Measurements from ENCODE around the gene FMNL1. TPM values are rescaled to one million over a fixed set of nuclear protein-coding genes. Genes with fewer than 3 reads are reported as not detected.

FMNL1 gene
- total and polyA plus RNA-seq, 10 of the 15 experiments (the other 5 are each of a cell fraction or from before 2014, with no cell fraction given): 3.3 to 108 (median 19.5) TPM

- TF ChIP-seq IRF4 (IDR thresholded peaks at IDR 0.05; ENCODE audit: low read depth, low read length) (peak; percentile 60; the same call in 1 of the 2 replicates), EED (IDR thresholded peaks at IDR 0.05; ENCODE audit: low read depth) (peak; percentile 97), GABPA (IDR thresholded peaks at IDR 0.05; ENCODE audit: low read depth) (no peak), POLR2A (IDR thresholded peaks at IDR 0.05; ENCODE audit: low read depth, low read length) (peak; percentile 75), POLR2AphosphoS5 (IDR thresholded peaks at IDR 0.05; ENCODE audit: low read length) (peak; percentile 48), NFXL1 (IDR thresholded peaks at IDR 0.05; ENCODE audit: borderline replicate concordance) (no peak), BRCA1 (IDR thresholded peaks at IDR 0.05; ENCODE audit: low read depth, low read length) (no peak), NFIC (IDR thresholded peaks at IDR 0.05; ENCODE audit: low read depth, low read length) (no peak), LARP7 (IDR thresholded peaks at IDR 0.05) (0 out of 2 replicates have a peak, but pooled peaks have one; percentile 48), JUNB (IDR thresholded peaks at IDR 0.05) (peak; percentile 52; the same call in 1 of the 2 replicates), ASH2L (IDR thresholded peaks at IDR 0.05; ENCODE audit: borderline replicate concordance, low read depth) (no peak), SPI1 (IDR thresholded peaks at IDR 0.05; ENCODE audit: borderline replicate concordance, insufficient read depth, low read depth, low read length) (peak; percentile 24; the same call in 1 of the 2 replicates), RB1 (IDR thresholded peaks at IDR 0.05; ENCODE audit: borderline replicate concordance) (no peak), RUNX3 (IDR thresholded peaks at IDR 0.05; ENCODE audit: low read length) (no peak), PKNOX1 (IDR thresholded peaks at IDR 0.05) (peak; percentile 64; the same call in 1 of the 2 replicates), GATAD2B (conservative IDR thresholded peaks at IDR 0.05; ENCODE audit: low read depth) (peak; percentile 72), ZNF274 (IDR thresholded peaks at IDR 0.05; ENCODE audit: insufficient read depth, insufficient read length) (no peak), MXI1 (IDR thresholded peaks at IDR 0.05; ENCODE audit: low read depth, low read length) (peak; percentile 84), NRF1 (conservative IDR thresholded peaks at IDR 0.05; ENCODE audit: low read depth, low read length) (no peak), CUX1 (IDR thresholded peaks at IDR 0.05; ENCODE audit: insufficient replicate concordance, low read depth, low read length) (no peak), RBBP5 (conservative IDR thresholded peaks at IDR 0.05) (no peak)
- TF ChIP-seq, protein P1, sequence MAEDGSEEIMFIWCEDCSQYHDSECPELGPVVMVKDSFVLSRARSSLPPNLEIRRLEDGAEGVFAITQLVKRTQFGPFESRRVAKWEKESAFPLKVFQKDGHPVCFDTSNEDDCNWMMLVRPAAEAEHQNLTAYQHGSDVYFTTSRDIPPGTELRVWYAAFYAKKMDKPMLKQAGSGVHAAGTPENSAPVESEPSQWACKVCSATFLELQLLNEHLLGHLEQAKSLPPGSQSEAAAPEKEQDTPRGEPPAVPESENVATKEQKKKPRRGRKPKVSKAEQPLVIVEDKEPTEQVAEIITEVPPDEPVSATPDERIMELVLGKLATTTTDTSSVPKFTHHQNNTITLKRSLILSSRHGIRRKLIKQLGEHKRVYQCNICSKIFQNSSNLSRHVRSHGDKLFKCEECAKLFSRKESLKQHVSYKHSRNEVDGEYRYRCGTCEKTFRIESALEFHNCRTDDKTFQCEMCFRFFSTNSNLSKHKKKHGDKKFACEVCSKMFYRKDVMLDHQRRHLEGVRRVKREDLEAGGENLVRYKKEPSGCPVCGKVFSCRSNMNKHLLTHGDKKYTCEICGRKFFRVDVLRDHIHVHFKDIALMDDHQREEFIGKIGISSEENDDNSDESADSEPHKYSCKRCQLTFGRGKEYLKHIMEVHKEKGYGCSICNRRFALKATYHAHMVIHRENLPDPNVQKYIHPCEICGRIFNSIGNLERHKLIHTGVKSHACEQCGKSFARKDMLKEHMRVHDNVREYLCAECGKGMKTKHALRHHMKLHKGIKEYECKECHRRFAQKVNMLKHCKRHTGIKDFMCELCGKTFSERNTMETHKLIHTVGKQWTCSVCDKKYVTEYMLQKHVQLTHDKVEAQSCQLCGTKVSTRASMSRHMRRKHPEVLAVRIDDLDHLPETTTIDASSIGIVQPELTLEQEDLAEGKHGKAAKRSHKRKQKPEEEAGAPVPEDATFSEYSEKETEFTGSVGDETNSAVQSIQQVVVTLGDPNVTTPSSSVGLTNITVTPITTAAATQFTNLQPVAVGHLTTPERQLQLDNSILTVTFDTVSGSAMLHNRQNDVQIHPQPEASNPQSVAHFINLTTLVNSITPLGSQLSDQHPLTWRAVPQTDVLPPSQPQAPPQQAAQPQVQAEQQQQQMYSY (CRISPR knock-in tag; IDR thresholded peaks at IDR 0.05): no peak
Observed at GRCh38 chr17:45228763-45229539, 7.3 kb downstream of the FMNL1 start (continued).
